ENCODE measurements around the gene SKIC8.
"Not testable (repeated sequence)": the region's sequence is repeated elsewhere in the genome, so short reads cannot be mapped to it uniquely, and the experiment has no call there.

- TF ChIP-seq, protein P1, sequence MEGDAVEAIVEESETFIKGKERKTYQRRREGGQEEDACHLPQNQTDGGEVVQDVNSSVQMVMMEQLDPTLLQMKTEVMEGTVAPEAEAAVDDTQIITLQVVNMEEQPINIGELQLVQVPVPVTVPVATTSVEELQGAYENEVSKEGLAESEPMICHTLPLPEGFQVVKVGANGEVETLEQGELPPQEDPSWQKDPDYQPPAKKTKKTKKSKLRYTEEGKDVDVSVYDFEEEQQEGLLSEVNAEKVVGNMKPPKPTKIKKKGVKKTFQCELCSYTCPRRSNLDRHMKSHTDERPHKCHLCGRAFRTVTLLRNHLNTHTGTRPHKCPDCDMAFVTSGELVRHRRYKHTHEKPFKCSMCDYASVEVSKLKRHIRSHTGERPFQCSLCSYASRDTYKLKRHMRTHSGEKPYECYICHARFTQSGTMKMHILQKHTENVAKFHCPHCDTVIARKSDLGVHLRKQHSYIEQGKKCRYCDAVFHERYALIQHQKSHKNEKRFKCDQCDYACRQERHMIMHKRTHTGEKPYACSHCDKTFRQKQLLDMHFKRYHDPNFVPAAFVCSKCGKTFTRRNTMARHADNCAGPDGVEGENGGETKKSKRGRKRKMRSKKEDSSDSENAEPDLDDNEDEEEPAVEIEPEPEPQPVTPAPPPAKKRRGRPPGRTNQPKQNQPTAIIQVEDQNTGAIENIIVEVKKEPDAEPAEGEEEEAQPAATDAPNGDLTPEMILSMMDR (IDR thresholded peaks at IDR 0.05) = not testable (repeated sequence)
- TF ChIP-seq EP300 (IDR thresholded peaks at IDR 0.05; ENCODE audit: low read depth); POLR2AphosphoS5 (IDR thresholded peaks at IDR 0.05); POLR2A (IDR thresholded peaks at IDR 0.05): not testable (repeated sequence)
Observed at GRCh38 chr15:78245976-78246620, 53.3 kb downstream of the SKIC8 start.
